HepG2 (cell line): Measurements from ENCODE around the gene PEX3. TPM values are rescaled to one million over a fixed set of nuclear protein-coding genes. Genes with fewer than 3 reads are reported as not detected.
A peak's percentile ranks its signal among the peaks of the same experiment; 100 is the strongest.

ENCODE experiments used
- HMG20B ChIP-seq: conservative IDR thresholded peaks from 2 replicates; pipeline ENCODE4 v1.6.1; 2016; ENCODE audit warnings: missing genetic modification reagents, missing compliant biosample characterization
- NRL ChIP-seq: sonication (generic); formaldehyde crosslinking; IDR thresholded peaks from 2 replicates; pipeline ENCODE4 v1.5.0; 2020; ENCODE audit warnings: missing genetic modification reagents, mild to moderate bottlenecking, moderate library complexity, borderline replicate concordance
- PCBP1 ChIP-seq: fragments of 200-400 bp; formaldehyde crosslinking; IDR thresholded peaks from 2 replicates; pipeline ENCODE4 v1.6.1; 2017; ENCODE audit warnings: mild to moderate bottlenecking, low read depth, low read length, borderline replicate concordance
- ZMYM2 ChIP-seq: sonication (generic); formaldehyde crosslinking; IDR thresholded peaks from 2 replicates; pipeline ENCODE4 v1.8.0; 2022; ENCODE audit warnings: mild to moderate bottlenecking, missing genetic modification reagents
- ZNF496 ChIP-seq: sonication (generic); formaldehyde crosslinking; IDR thresholded peaks from 2 replicates; pipeline ENCODE4 v1.8.1; 2023; ENCODE audit warnings: mild to moderate bottlenecking, moderate library complexity, missing genetic modification reagents; ENCODE audit not compliant: insufficient replicate concordance
- ZNF891 ChIP-seq: sonication (generic); formaldehyde crosslinking; IDR thresholded peaks from 2 replicates; pipeline ENCODE4 v1.5.0; 2020; ENCODE audit warnings: mild to moderate bottlenecking, missing genetic modification reagents
- polyA plus RNA-seq, 8 experiments: library from polyadenylated mRNA; depleted of rRNA in 3 of 8; stranded (reverse) in 7 of 8; unstranded in 1 of 8; fragments of >200 nt; fragmentation: Illumina TruSeq in 4 of 8; extraction: Trizol in 4 of 8; gene quantifications; 2 replicates each; pipeline versions ENCODE4 v1.2.1 to v1.2.3, GENCODE V29; 2011 to 2016; ENCODE audit warnings: low read depth in 4 of 8, missing spikeins in 1 of 8, mixed read lengths in 1 of 8; ENCODE audit not compliant: insufficient read depth in 1 of 8
- total RNA-seq, 5 experiments: library from RNA; depleted of rRNA; stranded (reverse); fragments of >200 nt; fragmentation: Illumina TruSeq; extraction: Trizol; gene quantifications; 2 replicates each; pipeline ENCODE4 v1.2.3, GENCODE V29; 2016; ENCODE audit warnings: low read depth in 1 of 5
- TF ChIP-seq, protein P1 (sequence below): sonication (generic); formaldehyde crosslinking; IDR thresholded peaks from 2 replicates; pipeline ENCODE4 v1.8.1; 2023; ENCODE audit warnings: mild to moderate bottlenecking, inconsistent platforms, moderate library complexity, missing genetic modification reagents, borderline replicate concordance
- TF ChIP-seq, protein P2 (sequence below), 2 experiments: fragments of 450-650 bp in 1 of 2; sonication (generic) in 1 of 2; formaldehyde crosslinking; IDR thresholded peaks; 2 replicates each; pipeline versions ENCODE4 v1.5.0 to v1.8.0; 2020 to 2022; ENCODE audit warnings: mild to moderate bottlenecking in 1 of 2, missing genetic modification reagents in 1 of 2
- TF ChIP-seq, protein P3 (sequence below): sonication (generic); formaldehyde crosslinking; IDR thresholded peaks from 2 replicates; pipeline ENCODE4 v1.4.0; 2020; ENCODE audit warnings: missing genetic modification reagents, borderline replicate concordance
- TF ChIP-seq, protein P4 (sequence below): sonication (generic); formaldehyde crosslinking; IDR thresholded peaks from 2 replicates; pipeline ENCODE4 v1.4.0; 2020; ENCODE audit warnings: low read depth, mild to moderate bottlenecking, missing genetic modification reagents
- TF ChIP-seq, protein P5 (sequence below): sonication (generic); formaldehyde crosslinking; IDR thresholded peaks from 2 replicates; pipeline ENCODE4 v1.4.0; 2020; ENCODE audit warnings: missing genetic modification reagents, borderline replicate concordance

PEX3 gene
- total and polyA plus RNA-seq, 2 of the 13 experiments (the other 11 are each of a cell fraction or from before 2014, with no cell fraction given) = 30.9 to 40.8 TPM

DNA sequence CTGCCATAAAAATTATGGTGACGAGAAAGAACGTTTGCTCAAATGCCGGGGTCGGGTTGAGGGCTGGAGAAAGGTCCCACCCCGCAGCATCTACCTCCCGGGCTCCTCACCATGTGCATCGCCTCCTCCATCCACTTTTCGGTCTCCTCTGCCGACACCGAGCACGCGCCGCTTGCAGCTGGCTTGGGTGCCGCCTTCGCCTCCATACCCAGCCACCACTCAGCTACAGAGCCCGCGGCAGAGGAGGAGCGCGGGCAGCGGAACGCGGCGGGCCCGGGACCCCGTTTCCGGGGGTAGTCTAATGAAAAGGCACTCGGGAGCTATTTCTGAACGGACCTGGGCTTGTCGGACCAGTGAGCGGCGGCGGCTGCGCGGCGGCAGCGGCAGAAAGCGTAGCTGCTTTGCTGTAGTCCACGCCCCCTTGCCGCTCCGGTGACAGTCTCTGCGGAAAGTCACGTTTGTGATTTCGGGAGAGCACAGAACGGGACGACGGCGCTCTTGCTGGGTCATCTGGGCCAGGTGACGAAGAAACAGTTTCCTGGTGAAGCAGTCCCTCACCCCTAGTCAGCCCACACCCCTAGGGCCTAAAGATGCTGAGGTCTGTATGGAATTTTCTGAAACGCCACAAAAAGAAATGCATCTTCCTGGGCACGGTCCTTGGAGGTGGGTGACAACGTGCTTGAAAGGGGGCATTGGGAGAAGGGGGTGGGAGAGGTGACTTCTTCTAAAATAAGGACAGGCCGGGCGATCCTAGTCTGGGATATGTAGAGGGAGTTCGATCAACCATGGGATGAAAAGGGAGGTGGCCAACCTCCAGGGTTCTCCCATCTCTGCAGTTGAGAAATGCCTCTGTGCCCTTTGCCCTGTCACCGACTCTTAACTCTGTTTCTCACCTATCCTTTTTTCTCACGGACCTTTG is at the start of gene PEX3, which contains the start of gene ADAT2 (continued):
- TF ChIP-seq, protein P1, sequence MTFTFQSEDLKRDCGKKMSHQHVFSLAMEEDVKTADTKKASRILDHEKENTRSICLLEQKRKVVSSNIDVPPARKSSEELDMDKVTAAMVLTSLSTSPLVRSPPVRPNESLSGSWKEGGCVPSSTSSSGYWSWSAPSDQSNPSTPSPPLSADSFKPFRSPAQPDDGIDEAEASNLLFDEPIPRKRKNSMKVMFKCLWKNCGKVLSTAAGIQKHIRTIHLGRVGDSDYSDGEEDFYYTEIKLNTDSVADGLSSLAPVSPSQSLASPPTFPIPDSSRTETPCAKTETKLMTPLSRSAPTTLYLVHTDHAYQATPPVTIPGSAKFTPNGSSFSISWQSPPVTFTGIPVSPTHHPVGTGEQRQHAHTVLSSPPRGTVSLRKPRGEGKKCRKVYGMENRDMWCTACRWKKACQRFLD (CRISPR knock-in tag) = peak; percentile 87
- TF ChIP-seq, protein P2, sequence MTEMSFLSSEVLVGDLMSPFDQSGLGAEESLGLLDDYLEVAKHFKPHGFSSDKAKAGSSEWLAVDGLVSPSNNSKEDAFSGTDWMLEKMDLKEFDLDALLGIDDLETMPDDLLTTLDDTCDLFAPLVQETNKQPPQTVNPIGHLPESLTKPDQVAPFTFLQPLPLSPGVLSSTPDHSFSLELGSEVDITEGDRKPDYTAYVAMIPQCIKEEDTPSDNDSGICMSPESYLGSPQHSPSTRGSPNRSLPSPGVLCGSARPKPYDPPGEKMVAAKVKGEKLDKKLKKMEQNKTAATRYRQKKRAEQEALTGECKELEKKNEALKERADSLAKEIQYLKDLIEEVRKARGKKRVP (CRISPR knock-in tag; IDR thresholded peaks at IDR 0.05) = peak in 1 of 2 experiments; percentile 91; a peak in 2 of 4 replicates
- TF ChIP-seq, protein P3, sequence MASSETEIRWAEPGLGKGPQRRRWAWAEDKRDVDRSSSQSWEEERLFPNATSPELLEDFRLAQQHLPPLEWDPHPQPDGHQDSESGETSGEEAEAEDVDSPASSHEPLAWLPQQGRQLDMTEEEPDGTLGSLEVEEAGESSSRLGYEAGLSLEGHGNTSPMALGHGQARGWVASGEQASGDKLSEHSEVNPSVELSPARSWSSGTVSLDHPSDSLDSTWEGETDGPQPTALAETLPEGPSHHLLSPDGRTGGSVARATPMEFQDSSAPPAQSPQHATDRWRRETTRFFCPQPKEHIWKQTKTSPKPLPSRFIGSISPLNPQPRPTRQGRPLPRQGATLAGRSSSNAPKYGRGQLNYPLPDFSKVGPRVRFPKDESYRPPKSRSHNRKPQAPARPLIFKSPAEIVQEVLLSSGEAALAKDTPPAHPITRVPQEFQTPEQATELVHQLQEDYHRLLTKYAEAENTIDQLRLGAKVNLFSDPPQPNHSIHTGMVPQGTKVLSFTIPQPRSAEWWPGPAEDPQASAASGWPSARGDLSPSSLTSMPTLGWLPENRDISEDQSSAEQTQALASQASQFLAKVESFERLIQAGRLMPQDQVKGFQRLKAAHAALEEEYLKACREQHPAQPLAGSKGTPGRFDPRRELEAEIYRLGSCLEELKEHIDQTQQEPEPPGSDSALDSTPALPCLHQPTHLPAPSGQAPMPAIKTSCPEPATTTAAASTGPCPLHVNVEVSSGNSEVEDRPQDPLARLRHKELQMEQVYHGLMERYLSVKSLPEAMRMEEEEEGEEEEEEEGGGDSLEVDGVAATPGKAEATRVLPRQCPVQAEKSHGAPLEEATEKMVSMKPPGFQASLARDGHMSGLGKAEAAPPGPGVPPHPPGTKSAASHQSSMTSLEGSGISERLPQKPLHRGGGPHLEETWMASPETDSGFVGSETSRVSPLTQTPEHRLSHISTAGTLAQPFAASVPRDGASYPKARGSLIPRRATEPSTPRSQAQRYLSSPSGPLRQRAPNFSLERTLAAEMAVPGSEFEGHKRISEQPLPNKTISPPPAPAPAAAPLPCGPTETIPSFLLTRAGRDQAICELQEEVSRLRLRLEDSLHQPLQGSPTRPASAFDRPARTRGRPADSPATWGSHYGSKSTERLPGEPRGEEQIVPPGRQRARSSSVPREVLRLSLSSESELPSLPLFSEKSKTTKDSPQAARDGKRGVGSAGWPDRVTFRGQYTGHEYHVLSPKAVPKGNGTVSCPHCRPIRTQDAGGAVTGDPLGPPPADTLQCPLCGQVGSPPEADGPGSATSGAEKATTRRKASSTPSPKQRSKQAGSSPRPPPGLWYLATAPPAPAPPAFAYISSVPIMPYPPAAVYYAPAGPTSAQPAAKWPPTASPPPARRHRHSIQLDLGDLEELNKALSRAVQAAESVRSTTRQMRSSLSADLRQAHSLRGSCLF = peak; percentile 83; the same call in 1 of the 2 replicates
- TF ChIP-seq NRL (CRISPR knock-in tag) = peak; percentile 99
- TF ChIP-seq HMG20B (CRISPR knock-in tag) = peak; percentile 94; the same call in 1 of the 2 replicates
- TF ChIP-seq, protein P4, sequence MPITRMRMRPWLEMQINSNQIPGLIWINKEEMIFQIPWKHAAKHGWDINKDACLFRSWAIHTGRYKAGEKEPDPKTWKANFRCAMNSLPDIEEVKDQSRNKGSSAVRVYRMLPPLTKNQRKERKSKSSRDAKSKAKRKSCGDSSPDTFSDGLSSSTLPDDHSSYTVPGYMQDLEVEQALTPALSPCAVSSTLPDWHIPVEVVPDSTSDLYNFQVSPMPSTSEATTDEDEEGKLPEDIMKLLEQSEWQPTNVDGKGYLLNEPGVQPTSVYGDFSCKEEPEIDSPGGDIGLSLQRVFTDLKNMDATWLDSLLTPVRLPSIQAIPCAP (CRISPR knock-in tag) = no peak; the same call in 1 of the 2 replicates
- TF ChIP-seq ZNF891 (CRISPR knock-in tag) = peak; percentile 99
- no peak for TF ChIP-seq ZNF496
- TF ChIP-seq, protein P5, sequence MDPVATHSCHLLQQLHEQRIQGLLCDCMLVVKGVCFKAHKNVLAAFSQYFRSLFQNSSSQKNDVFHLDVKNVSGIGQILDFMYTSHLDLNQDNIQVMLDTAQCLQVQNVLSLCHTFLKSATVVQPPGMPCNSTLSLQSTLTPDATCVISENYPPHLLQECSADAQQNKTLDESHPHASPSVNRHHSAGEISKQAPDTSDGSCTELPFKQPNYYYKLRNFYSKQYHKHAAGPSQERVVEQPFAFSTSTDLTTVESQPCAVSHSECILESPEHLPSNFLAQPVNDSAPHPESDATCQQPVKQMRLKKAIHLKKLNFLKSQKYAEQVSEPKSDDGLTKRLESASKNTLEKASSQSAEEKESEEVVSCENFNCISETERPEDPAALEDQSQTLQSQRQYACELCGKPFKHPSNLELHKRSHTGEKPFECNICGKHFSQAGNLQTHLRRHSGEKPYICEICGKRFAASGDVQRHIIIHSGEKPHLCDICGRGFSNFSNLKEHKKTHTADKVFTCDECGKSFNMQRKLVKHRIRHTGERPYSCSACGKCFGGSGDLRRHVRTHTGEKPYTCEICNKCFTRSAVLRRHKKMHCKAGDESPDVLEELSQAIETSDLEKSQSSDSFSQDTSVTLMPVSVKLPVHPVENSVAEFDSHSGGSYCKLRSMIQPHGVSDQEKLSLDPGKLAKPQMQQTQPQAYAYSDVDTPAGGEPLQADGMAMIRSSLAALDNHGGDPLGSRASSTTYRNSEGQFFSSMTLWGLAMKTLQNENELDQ = peak; percentile 57; the same call in 1 of the 2 replicates
- TF ChIP-seq ZMYM2 (CRISPR knock-in tag) = peak; percentile 91
- TF ChIP-seq PCBP1 = peak; percentile 56; the same call in 1 of the 2 replicates
